Mammary epithelial cell (primary cell): Measurements from ENCODE around the gene GDI1.

ENCODE experiments used
- CTCF ChIP-seq, 2 donors: IDR thresholded peaks in 1 of 2; conservative IDR thresholded peaks in 1 of 2; 2 replicates each; pipeline ENCODE4 v1.5.1; 2011 to 2012; ENCODE audit warnings: inconsistent platforms in 2 of 2, low read length in 2 of 2, mild to moderate bottlenecking in 2 of 2, control low read depth in 1 of 2, low read depth in 1 of 2; ENCODE audit not compliant: insufficient read depth in 1 of 2; ENCODE audit errors: extremely low read depth in 1 of 2
- EZH2 ChIP-seq: IDR thresholded peaks from 2 replicates; pipeline ENCODE4 v1.6.1; 2012; ENCODE audit warnings: low read length, inconsistent platforms, borderline replicate concordance

GRCh38 chrX:154428176-154429171, 8.5 kb upstream of the GDI1 start, which contains the start of gene ATP6AP1:
- TF ChIP-seq CTCF (conservative IDR thresholded peaks at IDR 0.05 in 1 of 2, IDR thresholded peaks at IDR 0.05 in 1 of 2; ENCODE audit: extremely low read depth in 1 of 2, insufficient read depth in 1 of 2, low read depth in 1 of 2, low read length in 2 of 2) (peak in 1 of 2 donors; percentile 13), EZH2 (no peak)
